GM06990 (cell line): Measurements from ENCODE around the gene BTF3.

Experiments
- DNase-seq: peaks from one replicate; pipeline ENCODE4 v3.0.0-alpha.2; 2011; ENCODE audit not compliant: insufficient read length; ENCODE audit errors: extremely low read depth
- H3K27me3 ChIP-seq: replicated peaks from 2 replicates; pipeline ENCODE4 v1.6.0; 2011; ENCODE audit warnings: low read length; ENCODE audit not compliant: control insufficient read depth, insufficient read depth
- H3K36me3 ChIP-seq: 2 replicates; pipeline ENCODE4 v1.5.1; 2011; ENCODE audit warnings: low read length; ENCODE audit not compliant: control insufficient read depth, insufficient read depth
- H3K4me3 ChIP-seq: replicated peaks from 2 replicates; pipeline ENCODE4 v1.5.1; 2011; ENCODE audit warnings: low read depth, mild to moderate bottlenecking, control low read depth, low read length
- TF ChIP-seq, protein P1 (sequence below): IDR thresholded peaks from 2 replicates; pipeline ENCODE4 v1.5.1; 2011; ENCODE audit warnings: low read length, control low read depth, mild to moderate bottlenecking, inconsistent platforms; ENCODE audit not compliant: insufficient read depth, poor library complexity, severe bottlenecking

The BTF3 gene

GRCh38 chr5:73490088-73490487, 8.2 kb upstream of the BTF3 start:
- DNase-seq, result no peak
- Histone ChIP-seq H3K36me3 (no peaks in the 10 kb centered on the region), H3K4me3 (no peak overlapping the region), H3K27me3 (no peaks in the 10 kb centered on the region)
- TF ChIP-seq, protein P1, sequence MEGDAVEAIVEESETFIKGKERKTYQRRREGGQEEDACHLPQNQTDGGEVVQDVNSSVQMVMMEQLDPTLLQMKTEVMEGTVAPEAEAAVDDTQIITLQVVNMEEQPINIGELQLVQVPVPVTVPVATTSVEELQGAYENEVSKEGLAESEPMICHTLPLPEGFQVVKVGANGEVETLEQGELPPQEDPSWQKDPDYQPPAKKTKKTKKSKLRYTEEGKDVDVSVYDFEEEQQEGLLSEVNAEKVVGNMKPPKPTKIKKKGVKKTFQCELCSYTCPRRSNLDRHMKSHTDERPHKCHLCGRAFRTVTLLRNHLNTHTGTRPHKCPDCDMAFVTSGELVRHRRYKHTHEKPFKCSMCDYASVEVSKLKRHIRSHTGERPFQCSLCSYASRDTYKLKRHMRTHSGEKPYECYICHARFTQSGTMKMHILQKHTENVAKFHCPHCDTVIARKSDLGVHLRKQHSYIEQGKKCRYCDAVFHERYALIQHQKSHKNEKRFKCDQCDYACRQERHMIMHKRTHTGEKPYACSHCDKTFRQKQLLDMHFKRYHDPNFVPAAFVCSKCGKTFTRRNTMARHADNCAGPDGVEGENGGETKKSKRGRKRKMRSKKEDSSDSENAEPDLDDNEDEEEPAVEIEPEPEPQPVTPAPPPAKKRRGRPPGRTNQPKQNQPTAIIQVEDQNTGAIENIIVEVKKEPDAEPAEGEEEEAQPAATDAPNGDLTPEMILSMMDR, result no peak

- DNase-seq, result no peak
- Histone ChIP-seq H3K4me3 (no peak overlapping the region), H3K27me3 (no peaks in the 10 kb centered on the region), H3K36me3 (no peaks in the 10 kb centered on the region)
- TF ChIP-seq, protein P1, result no peak
These were observed 7.1 kb upstream of the BTF3 start for GRCh38 chr5:73491155-73491554.

GRCh38 chr5:73493421-73493820, 4.8 kb upstream of the BTF3 start:
- H3K27me3 ChIP-seq, result no peaks in the 10 kb centered on the region
- no peak overlapping the region for H3K4me3 ChIP-seq
- DNase-seq, result no peak
- TF ChIP-seq, protein P1, result no peak
- H3K36me3 ChIP-seq, result no peaks in the 10 kb centered on the region

- Histone ChIP-seq H3K4me3 (no peak overlapping the region), H3K27me3 (no peaks in the 10 kb centered on the region), H3K36me3 (no peaks in the 10 kb centered on the region)
- TF ChIP-seq, protein P1, result no peak
- no peak for DNase-seq
These were observed 3.5 kb upstream of the BTF3 start for GRCh38 chr5:73494721-73495120.

- TF ChIP-seq, protein P1, result no peak
- Histone ChIP-seq H3K4me3 (no peak overlapping the region), H3K36me3 (no peaks in the 10 kb centered on the region), H3K27me3 (no peaks in the 10 kb centered on the region)
- no peak for DNase-seq
These were observed 2.4 kb upstream of the BTF3 start for GRCh38 chr5:73495772-73496335.

- TF ChIP-seq, protein P1, result no peak
- Histone ChIP-seq H3K36me3 (peaks cover 3% of the 10 kb centered on the region), H3K4me3 (peak overlapping the region; percentile 95; the same call in 1 of the 2 replicates), H3K27me3 (no peaks in the 10 kb centered on the region)
- DNase-seq, result no peak
These were observed 1.2 kb upstream of the BTF3 start for GRCh38 chr5:73496984-73497457.
